ENCODE results near the gene PSMD6. TPM values are rescaled to one million over a fixed set of nuclear protein-coding genes. Genes with fewer than 3 reads are reported as not detected.
A peak's percentile ranks its signal among the peaks of the same experiment; 100 is the strongest.

Gene PSMD6
- total RNA-seq: 10 to 100 TPM; 60.6 to 71.7 (median 66.4) TPM
- polyA plus RNA-seq: 10 to 100 TPM; 49.2 to 61.9 (median 56.9) TPM

GRCh38 chr3:64023187-64023860, at the start of gene PSMD6:
Gene PSMD6, minus strand, starts transcription at chr3:64023494. Its CDS starts 75 bp downstream, at chr3:64023419.
- peak within 1 kb of the TSS; percentile 75 to 89 (median 84) for H3K4me3 ChIP-seq
- peaks cover 5 to 29% (median 8%) of the 10 kb centered on the region in 4 donors for H3K36me3 ChIP-seq
- DNase-seq: peak; percentile 92
- TF ChIP-seq, protein P1, sequence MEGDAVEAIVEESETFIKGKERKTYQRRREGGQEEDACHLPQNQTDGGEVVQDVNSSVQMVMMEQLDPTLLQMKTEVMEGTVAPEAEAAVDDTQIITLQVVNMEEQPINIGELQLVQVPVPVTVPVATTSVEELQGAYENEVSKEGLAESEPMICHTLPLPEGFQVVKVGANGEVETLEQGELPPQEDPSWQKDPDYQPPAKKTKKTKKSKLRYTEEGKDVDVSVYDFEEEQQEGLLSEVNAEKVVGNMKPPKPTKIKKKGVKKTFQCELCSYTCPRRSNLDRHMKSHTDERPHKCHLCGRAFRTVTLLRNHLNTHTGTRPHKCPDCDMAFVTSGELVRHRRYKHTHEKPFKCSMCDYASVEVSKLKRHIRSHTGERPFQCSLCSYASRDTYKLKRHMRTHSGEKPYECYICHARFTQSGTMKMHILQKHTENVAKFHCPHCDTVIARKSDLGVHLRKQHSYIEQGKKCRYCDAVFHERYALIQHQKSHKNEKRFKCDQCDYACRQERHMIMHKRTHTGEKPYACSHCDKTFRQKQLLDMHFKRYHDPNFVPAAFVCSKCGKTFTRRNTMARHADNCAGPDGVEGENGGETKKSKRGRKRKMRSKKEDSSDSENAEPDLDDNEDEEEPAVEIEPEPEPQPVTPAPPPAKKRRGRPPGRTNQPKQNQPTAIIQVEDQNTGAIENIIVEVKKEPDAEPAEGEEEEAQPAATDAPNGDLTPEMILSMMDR (IDR thresholded peaks at IDR 0.05): peak; percentile 95 to 100 (median 98)
- peak; percentile 50 to 87 (median 78) for TF ChIP-seq POLR2AphosphoS5 (IDR thresholded peaks at IDR 0.05)
- TF ChIP-seq POLR2A (IDR thresholded peaks at IDR 0.05): peak in 1 of 2 donors; percentile 18
- no peak for TF ChIP-seq EP300 (IDR thresholded peaks at IDR 0.05)
- H3K9me3 ChIP-seq: no peaks in the 10 kb centered on the region
- 1 to 3% methylated on average over 59 of the region's 59 CpGs for WGBS, 2 donors
- intact Hi-C loops (cut with DNase I): no loop called here
- H3K4me1 ChIP-seq: peaks cover 0 to 29% (median 17%) of the 10 kb centered on the region in 4 donors
- H3K27me3 ChIP-seq: no peaks in the 10 kb centered on the region
- H3K27ac ChIP-seq: peak within 1 kb of the TSS; percentile 81 to 89 (median 86)

DNA sequence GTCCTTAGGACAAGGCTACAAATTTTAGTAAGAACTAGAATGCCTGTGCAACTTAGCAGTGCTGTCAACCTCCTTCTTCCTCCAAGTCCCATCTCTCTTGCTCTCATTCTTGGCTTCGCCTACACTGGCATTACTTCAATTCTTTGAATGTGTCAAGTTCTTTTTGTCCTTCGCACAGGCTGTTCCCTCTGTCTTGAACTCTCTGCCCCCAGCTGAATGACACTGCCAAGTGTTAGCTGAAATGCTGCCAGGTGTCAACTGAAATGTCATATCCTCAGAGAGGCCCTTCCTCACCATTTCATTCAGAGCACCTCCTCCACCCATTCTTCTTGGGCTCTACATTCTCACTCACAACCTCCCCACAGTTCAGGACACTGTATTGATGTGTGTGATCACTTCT, 48.8 kb upstream of the PSMD6 start:
- no peaks in the 10 kb centered on the region for H3K4me1 ChIP-seq
- intact Hi-C loops (cut with DNase I): no loop called here
- 87 to 93% methylated on average over 2 of the region's 2 CpGs for WGBS, 2 donors
- no peaks in the 10 kb centered on the region for H3K9me3 ChIP-seq
- H3K36me3 ChIP-seq: no peaks in the 10 kb centered on the region
- DNase-seq: no peak
- no peak overlapping the region for H3K27ac ChIP-seq
- no peak overlapping the region for H3K4me3 ChIP-seq
- TF ChIP-seq EP300 (IDR thresholded peaks at IDR 0.05) (no peak), POLR2A (IDR thresholded peaks at IDR 0.05) (no peak), POLR2AphosphoS5 (IDR thresholded peaks at IDR 0.05) (no peak)
- TF ChIP-seq, protein P1 (IDR thresholded peaks at IDR 0.05): no peak
- no peaks in the 10 kb centered on the region for H3K27me3 ChIP-seq

GRCh38 chr3:64070704-64071103, 47.4 kb upstream of the PSMD6 start:
- Histone ChIP-seq H3K4me3 (no peak overlapping the region), H3K27me3 (no peaks in the 10 kb centered on the region), H3K9me3 (no peaks in the 10 kb centered on the region), H3K27ac (no peak overlapping the region), H3K4me1 (no peaks in the 10 kb centered on the region), H3K36me3 (no peaks in the 10 kb centered on the region)
- intact Hi-C loops (cut with DNase I): no loop called here
- TF ChIP-seq EP300 (IDR thresholded peaks at IDR 0.05) (no peak), POLR2A (IDR thresholded peaks at IDR 0.05) (no peak), POLR2AphosphoS5 (IDR thresholded peaks at IDR 0.05) (no peak)
- TF ChIP-seq, protein P1 (IDR thresholded peaks at IDR 0.05): no peak
- DNase-seq: no peak

GRCh38 chr3:64067506-64068346, 44.4 kb upstream of the PSMD6 start:
- no peak overlapping the region for H3K4me3 ChIP-seq
- H3K4me1 ChIP-seq: no peaks in the 10 kb centered on the region
- TF ChIP-seq POLR2A (IDR thresholded peaks at IDR 0.05): no peak
- no peak for TF ChIP-seq EP300 (IDR thresholded peaks at IDR 0.05)
- TF ChIP-seq, protein P1 (IDR thresholded peaks at IDR 0.05): no peak
- TF ChIP-seq POLR2AphosphoS5 (IDR thresholded peaks at IDR 0.05): no peak
- DNase-seq: no peak
- H3K36me3 ChIP-seq: no peaks in the 10 kb centered on the region
- H3K27ac ChIP-seq: no peak overlapping the region
- no peaks in the 10 kb centered on the region for H3K27me3 ChIP-seq
- WGBS, 2 donors: 75 to 76% methylated on average over 10 of the region's 10 CpGs
- H3K9me3 ChIP-seq: no peaks in the 10 kb centered on the region
- intact Hi-C loops (cut with DNase I): no loop called here
